Esophagus squamous epithelium (tissue), 4 donors: ENCODE data around the gene APIP.

Experiments used
- POLR2A ChIP-seq, 4 donors: fragments of 450-650 bp; IDR thresholded peaks; one replicate each; pipeline ENCODE4 v1.6.1; 2017; ENCODE audit warnings: antibody characterized with exemption in 4 of 4, mild to moderate bottlenecking in 4 of 4, moderate library complexity in 3 of 4
- TF ChIP-seq, protein P1 (sequence below), 6 experiments: fragments of 450-650 bp in 4 of 6; fragments of 200-600 bp in 2 of 6; sonication (generic) in 2 of 6; IDR thresholded peaks; one replicate each; pipeline ENCODE4 v1.5.1; 2016 to 2019; ENCODE audit warnings: antibody characterized with exemption in 6 of 6, mild to moderate bottlenecking in 4 of 6, moderate library complexity in 4 of 6

DNA sequence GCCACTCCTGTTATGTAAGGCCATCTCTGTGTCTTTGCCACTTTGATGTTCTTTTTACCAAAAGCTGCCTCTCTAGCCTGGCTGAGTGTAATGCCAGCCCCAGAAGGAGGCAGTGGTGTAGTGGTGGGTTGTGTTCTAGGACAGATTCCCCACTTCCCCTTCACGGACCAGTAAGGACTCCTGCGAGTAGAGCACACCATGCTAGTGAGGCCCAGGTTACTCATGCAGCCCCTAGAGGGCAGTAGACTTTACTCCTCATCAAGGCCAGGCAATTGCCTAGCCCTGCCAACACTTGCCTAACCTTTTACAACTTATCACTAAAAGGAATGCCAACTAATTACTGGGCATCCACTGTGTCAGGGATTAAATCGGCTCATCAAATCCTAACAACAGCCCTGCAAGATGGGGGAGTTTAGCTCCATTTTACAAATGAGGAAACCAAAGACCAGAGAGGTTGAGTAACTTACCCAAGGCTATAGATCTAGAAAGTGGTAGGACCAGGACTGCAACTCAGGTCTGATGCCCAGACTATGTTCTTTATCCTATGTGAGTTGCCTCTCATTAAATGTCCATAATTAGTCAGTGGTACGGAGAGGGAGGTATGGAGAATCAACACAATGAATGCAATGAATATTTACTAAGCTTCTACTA, 75.3 kb downstream of the APIP start:
- TF ChIP-seq POLR2A (IDR thresholded peaks at IDR 0.05) = no peak
- TF ChIP-seq, protein P1, sequence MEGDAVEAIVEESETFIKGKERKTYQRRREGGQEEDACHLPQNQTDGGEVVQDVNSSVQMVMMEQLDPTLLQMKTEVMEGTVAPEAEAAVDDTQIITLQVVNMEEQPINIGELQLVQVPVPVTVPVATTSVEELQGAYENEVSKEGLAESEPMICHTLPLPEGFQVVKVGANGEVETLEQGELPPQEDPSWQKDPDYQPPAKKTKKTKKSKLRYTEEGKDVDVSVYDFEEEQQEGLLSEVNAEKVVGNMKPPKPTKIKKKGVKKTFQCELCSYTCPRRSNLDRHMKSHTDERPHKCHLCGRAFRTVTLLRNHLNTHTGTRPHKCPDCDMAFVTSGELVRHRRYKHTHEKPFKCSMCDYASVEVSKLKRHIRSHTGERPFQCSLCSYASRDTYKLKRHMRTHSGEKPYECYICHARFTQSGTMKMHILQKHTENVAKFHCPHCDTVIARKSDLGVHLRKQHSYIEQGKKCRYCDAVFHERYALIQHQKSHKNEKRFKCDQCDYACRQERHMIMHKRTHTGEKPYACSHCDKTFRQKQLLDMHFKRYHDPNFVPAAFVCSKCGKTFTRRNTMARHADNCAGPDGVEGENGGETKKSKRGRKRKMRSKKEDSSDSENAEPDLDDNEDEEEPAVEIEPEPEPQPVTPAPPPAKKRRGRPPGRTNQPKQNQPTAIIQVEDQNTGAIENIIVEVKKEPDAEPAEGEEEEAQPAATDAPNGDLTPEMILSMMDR (IDR thresholded peaks at IDR 0.05) = peak in 5 of 6 experiments; percentile 44 to 75 (median 53)
